GM21390 (cell line): ENCODE results near the gene CUEDC1.

Experiments
- ATAC-seq: cut with Tn5 transposase; IDR thresholded peaks from one replicate; pipeline ENCODE4 v1.9.1; 2021; ENCODE audit not compliant: unreplicated experiment

Gene CUEDC1

DNA sequence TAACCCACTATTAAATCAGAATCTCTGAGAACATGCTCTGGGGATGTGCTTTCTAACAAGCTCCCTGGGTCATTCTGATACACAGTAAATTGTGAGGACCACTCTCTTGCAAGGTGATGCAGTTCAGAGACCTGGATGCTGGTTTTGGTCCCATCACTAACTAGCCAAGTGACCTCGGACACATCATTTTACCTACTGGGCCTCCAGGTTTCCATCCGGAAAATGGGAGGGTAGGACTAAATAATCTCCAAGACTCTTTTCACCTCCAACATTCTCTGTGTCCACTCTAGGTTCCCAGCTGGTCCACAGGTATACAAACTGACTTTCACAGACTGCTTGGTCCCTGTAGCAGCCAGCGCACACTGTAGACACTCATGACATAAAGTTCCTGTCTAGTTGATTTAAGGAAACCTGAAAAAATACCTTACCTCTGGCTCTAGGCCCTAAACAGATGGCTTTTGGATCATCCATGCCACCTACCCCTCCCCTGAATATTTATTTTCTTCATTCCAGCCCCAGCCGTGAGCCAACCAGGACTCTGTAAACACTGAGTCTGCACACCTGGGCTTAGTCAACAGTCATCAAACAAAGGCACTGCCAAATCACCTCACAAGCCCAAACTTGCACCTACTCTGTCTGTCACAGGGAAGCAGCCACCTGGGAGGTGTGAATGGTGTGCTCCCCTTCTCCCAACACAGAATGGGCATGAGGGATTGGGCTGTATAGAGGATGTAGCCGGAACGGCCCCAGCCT lies 54.0 kb downstream of the CUEDC1 start:
- no peak for ATAC-seq

DNA sequence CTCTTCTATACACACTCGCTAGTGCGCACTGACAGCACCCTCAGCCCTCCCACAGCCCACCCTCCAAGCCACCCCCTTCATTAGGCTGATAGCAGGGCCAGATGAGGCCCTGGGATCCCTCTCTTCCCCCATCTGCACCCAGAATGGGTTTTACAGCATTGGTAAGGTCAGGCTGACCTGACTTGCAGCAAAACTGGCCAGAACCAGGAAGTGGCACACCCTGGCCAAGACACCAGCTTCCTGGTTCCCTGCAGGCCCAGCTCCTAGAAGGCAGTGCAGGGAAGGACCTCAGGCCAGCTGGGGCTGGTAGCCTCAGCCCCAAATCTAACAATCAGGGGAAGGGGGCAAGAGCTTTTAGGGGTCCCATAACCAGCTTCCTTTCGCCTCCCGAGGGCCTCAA lies 55.4 kb downstream of the CUEDC1 start:
- no peak for ATAC-seq

DNA sequence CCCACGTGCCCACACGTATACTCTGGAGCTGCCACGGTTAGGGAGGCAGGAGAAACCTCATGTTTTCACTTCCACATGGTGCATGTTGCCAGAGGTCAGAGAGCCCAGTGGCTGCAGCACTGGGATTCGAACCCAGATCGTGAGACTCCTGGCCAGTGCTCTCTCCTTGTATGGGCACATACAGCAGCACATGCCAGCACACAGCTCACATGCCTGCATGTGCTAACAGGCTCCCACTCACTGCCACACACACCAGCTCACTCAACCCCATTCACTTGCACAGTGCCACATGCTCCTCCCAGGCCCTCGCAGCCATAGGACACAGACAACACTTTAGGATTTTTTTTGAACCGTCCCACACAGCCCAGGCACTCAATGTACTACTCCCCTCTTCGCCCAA lies 55.8 kb downstream of the CUEDC1 start:
- no peak for ATAC-seq

DNA sequence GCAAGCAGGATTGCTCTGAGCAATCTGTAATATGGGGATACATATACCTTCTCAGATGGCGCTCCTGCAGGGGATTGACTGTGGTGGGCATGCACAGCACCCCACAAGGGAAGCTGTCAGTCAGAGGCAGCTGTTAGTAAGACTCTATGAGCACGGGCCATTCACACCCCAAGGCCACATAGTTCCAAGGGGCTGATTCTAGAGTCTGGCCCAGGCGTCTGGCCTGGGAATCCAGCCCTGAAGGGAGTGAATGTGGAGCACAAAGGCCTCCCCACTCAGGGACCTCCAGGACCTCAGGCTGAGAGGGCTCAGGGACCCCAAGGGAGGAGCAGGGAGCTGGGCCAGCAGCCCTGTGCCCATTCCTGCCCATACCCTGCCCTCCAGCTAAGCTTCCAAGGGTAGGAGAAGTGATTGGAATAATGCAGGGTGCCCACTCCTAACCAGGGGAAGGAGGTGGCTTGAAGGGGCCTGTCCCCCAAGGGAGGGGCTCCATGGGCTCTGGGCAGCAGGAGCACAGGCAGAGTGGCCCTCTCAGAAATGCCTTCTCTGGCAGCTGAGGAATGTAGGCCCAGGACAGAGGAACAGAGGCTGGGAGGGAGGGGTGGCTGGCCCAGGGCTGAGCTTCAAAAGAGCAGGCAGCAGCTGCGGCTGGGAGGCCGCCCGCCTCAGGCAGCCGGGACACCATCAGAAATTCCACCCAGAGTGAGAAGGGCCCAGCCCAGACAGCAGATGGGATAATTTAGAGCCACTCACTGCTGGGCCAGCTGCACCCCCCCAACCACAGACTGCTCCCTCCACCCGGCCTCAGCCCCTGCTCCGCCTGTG lies 56.5 kb downstream of the CUEDC1 start:
- ATAC-seq = no peak

DNA sequence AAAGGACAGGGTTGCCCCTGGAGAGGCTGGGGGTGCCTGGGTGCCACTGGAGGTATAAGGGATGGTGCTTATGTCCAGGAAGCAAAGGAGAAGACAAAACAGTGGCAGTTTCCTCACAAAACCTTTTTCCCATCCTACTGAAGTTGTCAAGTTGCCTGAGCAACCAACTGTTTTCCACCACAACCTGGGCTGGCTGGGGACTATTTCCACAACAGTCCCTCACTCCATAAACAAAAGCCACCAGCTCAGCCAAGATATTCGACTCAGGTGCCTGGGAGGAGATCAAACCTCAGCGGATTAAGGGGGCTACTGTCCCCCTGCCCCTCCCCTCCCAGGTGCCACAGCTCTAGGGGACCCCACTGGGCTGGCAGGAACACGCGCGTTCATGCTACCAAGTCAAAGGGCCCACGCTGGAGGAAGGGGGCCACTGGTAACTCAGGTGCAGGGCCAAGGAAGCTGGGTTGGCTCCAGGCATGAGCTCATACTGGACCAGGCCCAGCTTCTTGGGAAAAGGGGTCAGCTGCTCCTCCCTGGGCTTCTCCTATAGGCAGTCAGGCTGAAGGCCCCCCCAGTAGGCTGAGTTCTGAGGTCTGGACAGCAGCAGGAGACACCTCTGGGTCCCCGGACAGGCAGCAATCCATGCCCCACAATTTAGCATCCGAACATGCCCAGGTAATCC lies 59.7 kb downstream of the CUEDC1 start:
- ATAC-seq = no peak

- no peak for ATAC-seq
These were observed 60.4 kb downstream of the CUEDC1 start for GRCh38 chr17:57894848-57895247.

GRCh38 chr17:57892820-57893595 lies 62.2 kb downstream of the CUEDC1 start:
- no peak for ATAC-seq

- no peak for ATAC-seq
These were observed 62.9 kb downstream of the CUEDC1 start for GRCh38 chr17:57892146-57892819.

DNA sequence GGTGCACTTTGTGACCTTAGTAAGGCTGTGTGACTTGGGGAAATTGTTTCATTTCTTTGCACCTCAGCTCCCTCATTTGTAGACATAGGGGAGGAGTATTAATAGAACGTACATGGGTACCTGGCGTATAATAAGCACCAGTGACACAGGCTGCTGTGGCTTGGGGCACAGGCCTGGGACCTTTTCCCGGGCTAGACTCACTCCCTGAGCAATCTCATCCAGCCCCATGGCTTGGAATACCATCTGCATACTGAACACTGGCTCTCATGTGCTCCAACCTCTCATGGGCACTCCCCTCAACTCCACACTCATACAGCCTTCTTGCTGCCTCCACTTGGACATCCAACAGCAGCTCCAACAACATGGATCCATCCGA lies 64.4 kb downstream of the CUEDC1 start:
- no peak for ATAC-seq

GRCh38 chr17:57889892-57890856 lies 65.0 kb downstream of the CUEDC1 start:
- no peak for ATAC-seq

GRCh38 chr17:57889252-57889651 lies 66.0 kb downstream of the CUEDC1 start:
- ATAC-seq = no peak

- no peak for ATAC-seq
These were observed 66.6 kb downstream of the CUEDC1 start for GRCh38 chr17:57888311-57889216.

DNA sequence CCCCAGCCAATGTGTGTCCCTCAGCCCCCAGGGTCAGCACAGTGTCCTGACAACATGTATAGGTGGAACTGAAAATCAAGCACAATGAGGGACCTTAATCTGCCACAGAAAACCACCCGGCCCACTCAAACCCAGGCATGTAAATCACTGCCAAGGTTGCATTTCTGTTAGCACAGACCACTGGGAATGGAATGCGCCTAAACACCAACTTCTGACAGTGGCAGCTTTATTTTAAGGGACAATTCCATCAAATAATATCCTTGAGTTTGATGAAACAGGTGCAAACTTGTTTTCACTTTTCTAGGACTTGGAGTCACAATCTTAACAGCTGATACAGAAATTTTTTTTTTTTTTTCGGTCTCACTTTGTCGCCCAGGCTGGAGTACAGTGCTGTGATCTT lies 68.1 kb downstream of the CUEDC1 start:
- ATAC-seq = no peak

DNA sequence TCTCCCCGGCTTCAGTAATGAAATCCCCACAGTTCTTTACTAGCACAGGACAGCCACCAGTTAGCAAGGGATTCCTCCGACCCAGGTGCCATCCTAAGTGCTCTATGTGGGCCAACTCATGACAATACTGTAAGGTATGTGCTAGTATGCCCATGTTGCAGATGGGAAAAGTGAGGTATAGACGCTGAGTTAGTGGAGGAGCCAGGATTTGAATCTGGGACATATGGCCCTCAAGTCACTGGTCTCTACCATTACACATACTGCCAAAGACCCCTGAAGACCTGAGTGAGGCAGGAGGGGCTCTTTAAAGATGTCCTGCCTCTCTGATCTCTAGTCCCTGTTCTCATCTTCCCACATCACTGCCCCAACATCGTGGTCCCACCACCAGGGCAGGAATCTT lies 69.2 kb downstream of the CUEDC1 start:
- no peak for ATAC-seq

GRCh38 chr17:57885148-57885915 lies 69.9 kb downstream of the CUEDC1 start:
- ATAC-seq = no peak

- no peak for ATAC-seq
These were observed 73.3 kb downstream of the CUEDC1 start for GRCh38 chr17:57881783-57882351.

DNA sequence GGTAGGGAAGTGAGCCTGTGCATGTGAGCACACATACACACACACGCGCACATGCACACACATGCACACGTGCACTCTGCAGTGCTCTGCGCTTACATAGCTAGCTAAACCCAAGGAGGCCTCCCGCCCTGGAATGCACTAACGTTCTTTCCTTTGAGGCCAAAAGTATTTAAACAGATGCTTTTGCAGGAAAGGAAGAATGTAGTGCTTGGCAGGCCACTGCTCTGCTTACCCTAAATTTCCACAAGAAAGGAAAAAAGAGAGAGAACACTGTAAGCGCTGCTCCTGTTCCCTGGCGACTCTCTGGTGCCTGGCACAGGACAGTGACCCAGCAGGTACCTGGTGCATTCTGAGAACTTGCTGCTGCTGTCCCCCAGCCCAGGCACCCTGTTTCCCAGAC lies 74.1 kb downstream of the CUEDC1 start:
- ATAC-seq = no peak
